Measurements from ENCODE around the gene ARL8A. TPM values are rescaled to one million over a fixed set of nuclear protein-coding genes. Genes with fewer than 3 reads are reported as not detected.

ARL8A gene
- total RNA-seq: 25.4 and 32.6 TPM in 2 replicates

GRCh38 chr1:202144402-202145067 lies at the start of gene ARL8A:
Gene ARL8A (minus strand): TSS chr1:202144737. CDS start chr1:202144572, 165 bp downstream.

GRCh38 chr1:202193614-202194327 lies 49.2 kb upstream of the ARL8A start, which contains the start of gene LGR6:
Gene LGR6 (plus strand): TSS chr1:202193799. CDS start chr1:202193990, 191 bp downstream.

GRCh38 chr1:202160377-202160940 lies 15.9 kb upstream of the ARL8A start, which contains the start of gene PTPN7:
Gene PTPN7 (minus strand): TSS chr1:202160602. CDS start chr1:202159402, 1,200 bp downstream.

GRCh38 chr1:202122639-202123335 lies 21.8 kb downstream of the ARL8A start, which contains the start of gene GPR37L1:
Gene GPR37L1 (plus strand): TSS chr1:202122917. CDS start chr1:202122964, 47 bp downstream.

Other genes starting within 250 kb of the ARL8A start
- gene LMOD1, start 198.2 kb downstream of the ARL8A start, total RNA-seq: 0.08 TPM in 1 of 2 replicates, not detected in the other
- 50.1 and 69.7 TPM in 2 replicates for gene TIMM17A, start 189.2 kb downstream of the ARL8A start, total RNA-seq
- 81.5 and 96.3 TPM in 2 replicates for gene RNPEP, start 162.1 kb downstream of the ARL8A start, total RNA-seq
- 0.62 TPM in 1 of 2 replicates, not detected in the other for gene ELF3, start 134.2 kb downstream of the ARL8A start, total RNA-seq
- not detected in 2 replicates for gene GPR37L1, start 21.8 kb downstream of the ARL8A start, total RNA-seq
- not detected in 2 replicates for gene PTPN7, start 15.9 kb upstream of the ARL8A start, total RNA-seq
- 0.04 and 0.16 TPM in 2 replicates for gene LGR6, start 49.1 kb upstream of the ARL8A start, total RNA-seq
- gene UBE2T, start 197.2 kb upstream of the ARL8A start, total RNA-seq: 42.3 and 91.0 TPM in 2 replicates
- 3.6 and 5.7 TPM in 2 replicates for gene PPP1R12B, start 204.0 kb upstream of the ARL8A start, total RNA-seq